ENCODE data around the gene ABAT. TPM values are rescaled to one million over a fixed set of nuclear protein-coding genes. Genes with fewer than 3 reads are reported as not detected.
A peak's percentile ranks its signal among the peaks of the same experiment; 100 is the strongest.

The ABAT gene
- total and polyA plus RNA-seq, 2 of the 8 experiments (the other 6 are each of a cell fraction or from before 2014, with no cell fraction given): 6.4 to 8.4 TPM

DNA sequence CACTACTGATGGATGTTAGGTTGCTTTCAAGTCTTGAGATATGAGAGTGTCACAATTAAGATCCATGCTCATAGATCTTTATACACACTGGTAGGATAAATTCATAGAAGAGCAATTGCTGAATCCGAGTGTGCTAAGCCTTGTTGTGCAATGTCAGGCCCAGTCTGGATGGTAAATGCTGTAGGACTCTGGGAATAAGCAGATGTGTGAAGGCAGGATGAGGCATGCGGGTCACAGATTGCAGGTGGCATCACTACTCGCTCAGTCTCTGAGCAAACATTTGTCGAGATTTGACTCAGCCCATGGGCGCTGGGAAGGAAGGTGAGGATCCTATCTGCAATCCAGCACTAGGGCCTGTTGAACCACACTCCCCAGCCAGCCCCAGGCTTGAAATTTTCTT lies 82.3 kb downstream of the ABAT start:
- Histone ChIP-seq H3K4me1 (replicated peaks in 1 of 4; ENCODE audit: control insufficient read depth in 3 of 4, insufficient read depth in 4 of 4, low read length in 3 of 4) (no peaks in the 10 kb centered on the region), H3K18ac (ENCODE audit: extremely low read depth, low read length) (no peak overlapping the region), H4K20me1 (replicated peaks in 1 of 2; ENCODE audit: control insufficient read depth in 1 of 2, insufficient read depth in 2 of 2, low read length in 2 of 2) (no peaks in the 10 kb centered on the region), H3K36me3 (ENCODE audit: control insufficient read depth in 2 of 4, insufficient read depth in 4 of 4, low read length in 3 of 4) (no peaks in the 10 kb centered on the region; a peak in 1 of 8 replicates), H3K9me3 (ENCODE audit: insufficient read depth in 2 of 2, low read depth in 1 of 2, low read length in 1 of 2) (no peaks in the 10 kb centered on the region), H4K91ac (replicated peaks; ENCODE audit: insufficient read length, low read length) (no peak overlapping the region), H3K27ac (ENCODE audit: low read depth, low read length) (no peak overlapping the region), H3K14ac (ENCODE audit: insufficient read length) (no peak overlapping the region), H4K8ac (ENCODE audit: extremely low read depth, insufficient read depth, low read length) (no peak overlapping the region), H3K4me2 (ENCODE audit: insufficient read depth in 1 of 2, low read depth in 2 of 2, low read length in 2 of 2) (no peak overlapping the region), H3K79me1 (ENCODE audit: low read depth, low read length) (no peaks in the 10 kb centered on the region), H3K23ac (ENCODE audit: insufficient read length) (no peak overlapping the region), H3K79me2 (ENCODE audit: control insufficient read depth in 1 of 2, insufficient read depth in 2 of 2, low read length in 2 of 2) (no peaks in the 10 kb centered on the region; a peak in 1 of 4 replicates), H3K23me2 (ENCODE audit: low read depth, low read length) (no peaks in the 10 kb centered on the region), H2BK5ac (ENCODE audit: low read depth, low read length) (no peak overlapping the region), H3K4me3 (ENCODE audit: extremely low read depth in 1 of 4, insufficient read depth in 2 of 4, low read depth in 3 of 4, low read length in 4 of 4) (no peak overlapping the region), H3K4ac (replicated peaks; ENCODE audit: insufficient read length, low read depth, low read length) (no peak overlapping the region), H2BK12ac (ENCODE audit: low read depth, low read length) (no peak overlapping the region), H2BK15ac (ENCODE audit: low read length) (0 out of 2 replicates have a peak overlapping the region, but pooled peaks have one; percentile 40), H2AFZ (ENCODE audit: low read length) (no peak overlapping the region), H3K9ac (replicated peaks in 1 of 4; ENCODE audit: extremely low read depth in 1 of 4, low read depth in 3 of 4, low read length in 3 of 4) (no peak overlapping the region), H2BK20ac (ENCODE audit: low read length) (no peak overlapping the region), H4K5ac (ENCODE audit: insufficient read length, low read depth, low read length) (no peak overlapping the region), H2AK5ac (ENCODE audit: low read depth, low read length) (no peak overlapping the region), H3K56ac (replicated peaks; ENCODE audit: insufficient read length, low read depth, low read length) (no peak overlapping the region), H3K27me3 (replicated peaks in 1 of 4; ENCODE audit: control insufficient read depth in 3 of 4, extremely low read depth in 1 of 4, insufficient read depth in 3 of 4, low read length in 3 of 4) (no peaks in the 10 kb centered on the region), H2BK120ac (replicated peaks; ENCODE audit: low read depth, low read length) (no peak overlapping the region)
- FAIRE-seq (no peak), DNase-seq (ENCODE audit: low read depth in 1 of 2, low spot score in 2 of 2) (no peak)
- TF ChIP-seq CHD1 (IDR thresholded peaks at IDR 0.05; ENCODE audit: low read depth, low read length): no peak
- TF ChIP-seq SAP30 (IDR thresholded peaks at IDR 0.05; ENCODE audit: insufficient read depth, insufficient replicate concordance, low read length): no peak
- no peak for TF ChIP-seq SP2 (IDR thresholded peaks at IDR 0.05; ENCODE audit: low read length)
- no peak for TF ChIP-seq FOSL1 (IDR thresholded peaks at IDR 0.05; ENCODE audit: insufficient read depth, low read depth, low read length)
- no peak for TF ChIP-seq TCF12 (IDR thresholded peaks at IDR 0.05; ENCODE audit: low read depth, low read length)
- TF ChIP-seq MAFK (IDR thresholded peaks at IDR 0.05; ENCODE audit: low read depth, low read length): no peak
- TF ChIP-seq RBBP5 (IDR thresholded peaks at IDR 0.05; ENCODE audit: borderline replicate concordance, low read depth, low read length): no peak
- TF ChIP-seq ZNF274 (IDR thresholded peaks at IDR 0.05; ENCODE audit: borderline replicate concordance, extremely low read depth, low read length): no peak
- TF ChIP-seq, protein P1, sequence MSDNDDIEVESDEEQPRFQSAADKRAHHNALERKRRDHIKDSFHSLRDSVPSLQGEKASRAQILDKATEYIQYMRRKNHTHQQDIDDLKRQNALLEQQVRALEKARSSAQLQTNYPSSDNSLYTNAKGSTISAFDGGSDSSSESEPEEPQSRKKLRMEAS (IDR thresholded peaks at IDR 0.05): no peak
- TF ChIP-seq SIN3A (conservative IDR thresholded peaks at IDR 0.05 in 1 of 2, IDR thresholded peaks at IDR 0.05 in 1 of 2; ENCODE audit: low read depth in 1 of 2, low read length in 2 of 2): no peak
- WGBS, 2 experiments (ENCODE audit: extremely low coverage in 1 of 2, insufficient coverage in 1 of 2, insufficient read length in 1 of 2, insufficient replicate concordance in 2 of 2, low coverage in 1 of 2, low lambda C conversion rate in 2 of 2, missing lambda C conversion rate in 1 of 2): 91% methylated on average over 5 of the region's 5 CpGs; no CpG with 5 or more reads in 1 of the 2 experiments
- ChIA-PET CTCF (ENCODE audit: partially characterized antibody) (interaction anchor here (0.6 to 2.2 kb wide), 2 partner anchors 121 to 123 kb away, joined by 3 to 5 read pairs; no protein-coding TSS in a partner anchor), POLR2A (ENCODE audit: partially characterized antibody) (no interaction called here)
